H1 (cell line): ENCODE data around the gene RER1. TPM values are rescaled to one million over a fixed set of nuclear protein-coding genes. Genes with fewer than 3 reads are reported as not detected.

Source experiments
- CTCF ChIA-PET: fragments of 300-600 bp; sonication (Branson Sonifier 250); formaldehyde crosslinking; loops from one replicate; lab custom pipeline; 2021; ENCODE audit not compliant: partially characterized antibody; lab: Charles Lee
- POLR2A ChIA-PET: fragments of 300-600 bp; sonication (Branson Sonifier 250); formaldehyde crosslinking; loops from one replicate; lab custom pipeline; 2021; ENCODE audit warnings: inconsistent platforms; ENCODE audit not compliant: partially characterized antibody; lab: Charles Lee
- DNase-seq, 2 experiments: peaks; one replicate each; pipeline versions ENCODE4 v3.0.0 to v3.0.0-alpha.2; 2010 to 2022; ENCODE audit warnings: low spot score in 2 of 2, low read depth in 1 of 2, mixed read lengths in 1 of 2
- FAIRE-seq: peaks from 2 replicates; lab custom pipeline; 2011; peaks lifted over from hg19 to GRCh38; lab: Jason Lieb, UNC
- H2AFZ ChIP-seq: 2 replicates; pipeline ENCODE4 v1.8.1; 2012; ENCODE audit warnings: low read length, inconsistent platforms
- H2AK5ac ChIP-seq: 2 replicates; pipeline ENCODE4 v1.6.1; 2013; ENCODE audit warnings: low read depth, low read length
- H2BK120ac ChIP-seq: replicated peaks from 2 replicates; pipeline ENCODE3; 2013; ENCODE audit warnings: low read depth, low read length, inconsistent platforms
- H2BK12ac ChIP-seq: 2 replicates; pipeline ENCODE4 v1.6.1; 2013; ENCODE audit warnings: low read depth, low read length
- H2BK15ac ChIP-seq: 2 replicates; pipeline ENCODE4 v1.6.1; 2013; ENCODE audit warnings: low read length
- H2BK20ac ChIP-seq: 2 replicates; pipeline ENCODE4 v1.6.1; 2013; ENCODE audit warnings: low read length
- H2BK5ac ChIP-seq: 2 replicates; pipeline ENCODE4 v1.6.1; 2013; ENCODE audit warnings: low read depth, low read length
- H3K14ac ChIP-seq: 2 replicates; pipeline ENCODE4 v1.6.1; 2013; ENCODE audit warnings: inconsistent platforms; ENCODE audit not compliant: insufficient read length
- H3K18ac ChIP-seq: 2 replicates; pipeline ENCODE4 v1.6.1; 2013; ENCODE audit warnings: low read length; ENCODE audit errors: extremely low read depth
- H3K23ac ChIP-seq: 2 replicates; pipeline ENCODE4 v1.6.1; 2013; ENCODE audit warnings: inconsistent platforms; ENCODE audit not compliant: insufficient read length
- H3K23me2 ChIP-seq: 2 replicates; pipeline ENCODE4 v1.6.1; 2013; ENCODE audit warnings: low read depth, low read length
- H3K27ac ChIP-seq: 2 replicates; pipeline ENCODE4 v1.6.1; 2011; ENCODE audit warnings: low read depth, low read length, inconsistent platforms
- H3K27me3 ChIP-seq, 4 experiments: replicated peaks in 1 of 4; 1 replicate in 1 of 4; 2 replicates in 3 of 4; pipeline versions ENCODE4 v1.6.1 to v1.8.1; 2011 to 2013; ENCODE audit warnings: low read length in 3 of 4, mild to moderate bottlenecking in 3 of 4, inconsistent platforms in 2 of 4, mixed read lengths in 2 of 4, moderate library complexity in 1 of 4; ENCODE audit not compliant: control insufficient read depth in 3 of 4, insufficient read depth in 3 of 4; ENCODE audit errors: extremely low read depth in 1 of 4
- H3K36me3 ChIP-seq, 4 experiments: 2 replicates each; pipeline versions ENCODE4 v1.6.1 to v1.8.1; 2011 to 2013; ENCODE audit warnings: mild to moderate bottlenecking in 4 of 4, low read length in 3 of 4, moderate library complexity in 2 of 4, control low read depth in 1 of 4, inconsistent platforms in 1 of 4; ENCODE audit not compliant: insufficient read depth in 4 of 4, control insufficient read depth in 2 of 4
- H3K4ac ChIP-seq: replicated peaks from 2 replicates; pipeline ENCODE3; 2013; ENCODE audit warnings: low read length, low read depth, mixed read lengths, inconsistent platforms; ENCODE audit not compliant: insufficient read length
- H3K4me1 ChIP-seq, 4 experiments: replicated peaks in 1 of 4; 1 replicate in 1 of 4; 2 replicates in 3 of 4; pipeline versions ENCODE4 v1.6.1 to v1.8.1; 2011 to 2013; ENCODE audit warnings: low read length in 3 of 4, inconsistent platforms in 2 of 4, mixed read lengths in 1 of 4; ENCODE audit not compliant: insufficient read depth in 4 of 4, control insufficient read depth in 3 of 4
- H3K4me2 ChIP-seq, 2 experiments: 2 replicates each; pipeline versions ENCODE4 v1.6.1 to v1.8.1; 2011 to 2013; ENCODE audit warnings: low read depth in 2 of 2, low read length in 2 of 2, control low read depth in 1 of 2, inconsistent platforms in 1 of 2, mild to moderate bottlenecking in 1 of 2; ENCODE audit not compliant: insufficient read depth in 1 of 2
- H3K4me3 ChIP-seq, 4 experiments: fragments of 200-600, 300-600 bp in 1 of 4; sonication (generic), shearing (Covaris generic), sonication (Bioruptor Twin) in 1 of 4; 2 replicates each; pipeline versions ENCODE4 v1.5.1 to v1.8.1; 2011 to 2016; ENCODE audit warnings: low read length in 4 of 4, low read depth in 3 of 4, control low read depth in 2 of 4, inconsistent platforms in 2 of 4, mild to moderate bottlenecking in 2 of 4, mixed read lengths in 1 of 4, moderate library complexity in 1 of 4; ENCODE audit not compliant: insufficient read depth in 2 of 4; ENCODE audit errors: extremely low read depth in 1 of 4
- H3K56ac ChIP-seq: replicated peaks from 2 replicates; pipeline ENCODE3; 2013; ENCODE audit warnings: low read depth, mild to moderate bottlenecking, mixed read lengths, low read length, inconsistent platforms; ENCODE audit not compliant: insufficient read length
- H3K79me1 ChIP-seq: 2 replicates; pipeline ENCODE4 v1.6.1; 2013; ENCODE audit warnings: low read depth, low read length, control low read depth
- H3K79me2 ChIP-seq, 2 experiments: 2 replicates each; pipeline versions ENCODE4 v1.6.1 to v1.8.1; 2012 to 2013; ENCODE audit warnings: low read length in 2 of 2, mild to moderate bottlenecking in 2 of 2, inconsistent platforms in 1 of 2; ENCODE audit not compliant: insufficient read depth in 2 of 2, control insufficient read depth in 1 of 2
- H3K9ac ChIP-seq, 4 experiments: replicated peaks in 1 of 4; 1 replicate in 1 of 4; 2 replicates in 3 of 4; pipeline versions ENCODE4 v1.6.1 to v1.8.1; 2011 to 2013; ENCODE audit warnings: low read depth in 3 of 4, low read length in 3 of 4, control low read depth in 2 of 4, mild to moderate bottlenecking in 2 of 4, moderate library complexity in 2 of 4, inconsistent platforms in 1 of 4; ENCODE audit errors: extremely low read depth in 1 of 4
- H3K9me3 ChIP-seq, 2 experiments: 2 replicates each; pipeline versions ENCODE4 v1.6.1 to v1.8.1; 2012 to 2013; ENCODE audit warnings: mild to moderate bottlenecking in 2 of 2, moderate library complexity in 2 of 2, control low read depth in 1 of 2, inconsistent platforms in 1 of 2, low read depth in 1 of 2, low read length in 1 of 2, mixed read lengths in 1 of 2; ENCODE audit not compliant: insufficient read depth in 2 of 2
- H4K20me1 ChIP-seq, 2 experiments: replicated peaks in 1 of 2; 2 replicates each; pipeline versions ENCODE3 to v1.8.1; 2011 to 2013; ENCODE audit warnings: inconsistent platforms in 2 of 2, low read length in 2 of 2, mild to moderate bottlenecking in 1 of 2; ENCODE audit not compliant: insufficient read depth in 2 of 2, control insufficient read depth in 1 of 2
- H4K5ac ChIP-seq: 2 replicates; pipeline ENCODE4 v1.6.1; 2013; ENCODE audit warnings: low read length, low read depth, mixed read lengths, inconsistent platforms; ENCODE audit not compliant: insufficient read length
- H4K8ac ChIP-seq: 2 replicates; pipeline ENCODE4 v1.8.0; 2013; ENCODE audit warnings: mild to moderate bottlenecking, moderate library complexity, low read length, inconsistent platforms; ENCODE audit not compliant: insufficient read depth; ENCODE audit errors: extremely low read depth
- H4K91ac ChIP-seq: replicated peaks from 2 replicates; pipeline ENCODE3; 2013; ENCODE audit warnings: low read length, mixed read lengths, inconsistent platforms; ENCODE audit not compliant: insufficient read length
- ASH2L ChIP-seq: fragments of 200-600, 300-600 bp; sonication (generic); IDR thresholded peaks from one replicate; pipeline ENCODE4 v1.7.1; 2017; ENCODE audit warnings: low read length
- BACH1 ChIP-seq: IDR thresholded peaks from 2 replicates; pipeline ENCODE4 v1.6.1; 2012; ENCODE audit warnings: low read length, improper control_type of control experiment
- CBX5 ChIP-seq: fragments of 300-800, 300-1000 bp; sonication (generic); IDR thresholded peaks from 2 replicates; pipeline ENCODE4 v1.7.1; 2016; ENCODE audit warnings: antibody characterized with exemption, low read length, low read depth
- CBX8 ChIP-seq: fragments of 300-800, 300-1000 bp; sonication (generic); IDR thresholded peaks from 2 replicates; pipeline ENCODE4 v1.7.1; 2016; ENCODE audit warnings: low read depth, low read length, borderline replicate concordance
- CEBPB ChIP-seq: IDR thresholded peaks from 2 replicates; pipeline ENCODE4 v1.6.1; 2012; ENCODE audit warnings: low read depth, low read length
- CHD2 ChIP-seq: IDR thresholded peaks from 2 replicates; pipeline ENCODE4 v1.6.1; 2012; ENCODE audit warnings: low read length, improper control_type of control experiment
- EGR1 ChIP-seq: IDR thresholded peaks from 2 replicates; pipeline ENCODE4 v1.6.1; 2011; ENCODE audit warnings: low read depth, low read length, borderline replicate concordance
- HDAC2 ChIP-seq, 2 experiments: fragments of 300-600 bp in 1 of 2; sonication (generic) in 1 of 2; IDR thresholded peaks; 2 replicates each; pipeline ENCODE4 v1.6.1; 2011 to 2012; ENCODE audit warnings: low read depth in 2 of 2, low read length in 2 of 2, mild to moderate bottlenecking in 2 of 2, moderate library complexity in 2 of 2, borderline replicate concordance in 1 of 2, inconsistent platforms in 1 of 2
- KDM5A ChIP-seq: fragments of 200-600 bp; IDR thresholded peaks from 2 replicates; pipeline ENCODE4 v1.7.1; 2012; ENCODE audit warnings: mild to moderate bottlenecking, low read length, inconsistent platforms, mixed read lengths
- MAFK ChIP-seq: IDR thresholded peaks from 2 replicates; pipeline ENCODE4 v1.6.1; 2012; ENCODE audit warnings: low read depth, mild to moderate bottlenecking, improper control_type of control experiment, low read length
- POLR2AphosphoS5 ChIP-seq: IDR thresholded peaks from 2 replicates; pipeline ENCODE4 v1.6.1; 2011; ENCODE audit warnings: low read depth, low read length
- POU5F1 ChIP-seq: IDR thresholded peaks from 2 replicates; pipeline ENCODE4 v1.6.1; 2011; ENCODE audit warnings: low read depth, mild to moderate bottlenecking, low read length, moderate library complexity
- SIX5 ChIP-seq: IDR thresholded peaks from 2 replicates; pipeline ENCODE4 v1.6.1; 2011; ENCODE audit warnings: mild to moderate bottlenecking, low read depth, low read length
- SP2 ChIP-seq: IDR thresholded peaks from 2 replicates; pipeline ENCODE4 v1.6.1; 2012; ENCODE audit warnings: mild to moderate bottlenecking, low read length, inconsistent platforms
- SP4 ChIP-seq: IDR thresholded peaks from 2 replicates; pipeline ENCODE4 v1.6.1; 2012; ENCODE audit warnings: low read length, inconsistent platforms
- TAF7 ChIP-seq: optimal IDR thresholded peaks from 2 replicates; pipeline ENCODE3; 2011; ENCODE audit warnings: low read depth, mild to moderate bottlenecking, inconsistent platforms, low read length, moderate library complexity, borderline replicate concordance
- TEAD4 ChIP-seq: IDR thresholded peaks from 2 replicates; pipeline ENCODE4 v1.6.1; 2012; ENCODE audit warnings: low read depth, low read length, inconsistent platforms, mixed read lengths
- WGBS, 2 experiments: shearing (Covaris generic) in 1 of 2; methylation state at CpG; one replicate each; pipeline versions ENCODE4 v1.1.6 to v1.1.7; 2013 to 2015; ENCODE audit warnings: low lambda C conversion rate in 2 of 2, mixed read lengths in 2 of 2, inconsistent platforms in 1 of 2, low coverage in 1 of 2, missing lambda C conversion rate in 1 of 2; ENCODE audit not compliant: insufficient replicate concordance in 2 of 2, insufficient coverage in 1 of 2, insufficient read length in 1 of 2; ENCODE audit errors: extremely low coverage in 1 of 2, missing lambda C conversion rate in 1 of 2; 5-methylcytosine and 5-hydroxymethylcytosine counted together
- polyA plus RNA-seq, 7 experiments: library from polyadenylated mRNA; depleted of rRNA in 3 of 7; stranded (reverse) in 5 of 7; unstranded in 2 of 7; fragments of >200 nt in 5 of 7; fragments of 200-250 nt in 2 of 7; gene quantifications; 1 replicate in 5 of 7; 2 replicates in 1 of 7; 4 replicates in 1 of 7; pipeline versions ENCODE4 v1.2.1 to v1.2.3, GENCODE V29; 2011 to 2013; ENCODE audit warnings: missing spikeins in 2 of 7, mixed read lengths in 2 of 7
- total RNA-seq: library from RNA; stranded (reverse); fragmentation: NEBNext Ultra II Directional; extraction: Animal tissue kit (Norgen Biotek cat#: 25700); gene quantifications from 2 replicates; pipeline ENCODE4 v1.2.1, GENCODE V29; 2021

Gene RER1
- total and polyA plus RNA-seq, 2 of the 8 experiments (the other 6 are each of a cell fraction or from before 2014, with no cell fraction given), result 102 to 134 TPM

DNA sequence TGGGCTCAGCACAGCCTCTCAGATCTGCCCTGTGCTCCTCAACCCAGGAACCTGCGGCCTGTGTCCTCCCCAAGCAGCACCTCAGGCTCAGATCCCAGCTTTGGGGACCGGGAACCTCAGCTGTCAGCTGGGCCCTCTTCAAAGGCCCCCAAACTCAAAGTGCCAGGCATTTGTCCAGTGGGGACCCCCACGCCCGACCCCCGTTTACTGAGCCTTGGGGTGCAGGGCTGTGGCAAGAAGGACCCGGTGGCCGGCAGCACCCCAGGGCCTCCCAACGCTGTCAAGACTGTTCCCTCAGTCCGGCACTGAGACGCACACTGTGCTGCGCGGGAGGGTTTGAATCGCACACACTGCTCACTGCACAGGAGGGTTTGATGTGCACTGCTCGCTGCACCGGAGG lies 35.2 kb upstream of the RER1 start:
- FAIRE-seq (no peak), DNase-seq (no peak)
- Histone ChIP-seq H2BK120ac (no peak overlapping the region), H2AK5ac (no peak overlapping the region), H3K4ac (no peak overlapping the region), H3K9ac (no peak overlapping the region), H3K27me3 (no peaks in the 10 kb centered on the region), H3K23ac (no peak overlapping the region), H3K4me3 (no peak overlapping the region), H4K91ac (no peak overlapping the region), H4K8ac (no peak overlapping the region), H3K79me1 (no peaks in the 10 kb centered on the region), H4K5ac (no peak overlapping the region), H2BK12ac (no peak overlapping the region), H3K36me3 (no peaks in the 10 kb centered on the region), H3K27ac (no peak overlapping the region; the same call in 1 of the 2 replicates), H2BK15ac (no peak overlapping the region), H3K4me1 (no peaks in the 10 kb centered on the region; a peak in 1 of 7 replicates), H3K4me2 (no peak overlapping the region), H3K14ac (no peak overlapping the region), H3K23me2 (no peaks in the 10 kb centered on the region), H2AFZ (no peak overlapping the region), H3K56ac (no peak overlapping the region), H2BK20ac (no peak overlapping the region), H3K18ac (no peak overlapping the region), H3K9me3 (no peaks in the 10 kb centered on the region), H2BK5ac (no peak overlapping the region), H3K79me2 (no peaks in the 10 kb centered on the region), H4K20me1 (no peaks in the 10 kb centered on the region)
- 93% methylated on average over 15 of the region's 15 CpGs; no CpG with 5 or more reads in 1 of the 2 experiments for WGBS, 2 experiments
- ChIA-PET POLR2A (interaction anchor here (0.6 to 1.1 kb wide), 3 partner anchors 22 to 151 kb away, joined by 3 read pairs; no protein-coding TSS in a partner anchor), CTCF (interaction anchor here (1.9 kb wide), 1 partner anchor 45 kb away, joined by 5 read pairs; no protein-coding TSS in a partner anchor)
- TF ChIP-seq MAFK (no peak), BACH1 (no peak), TAF7 (no peak), HDAC2 (IDR thresholded peaks at IDR 0.05; ENCODE audit: borderline replicate concordance in 1 of 2, low read depth in 2 of 2, low read length in 2 of 2) (no peak), SP4 (no peak), POLR2AphosphoS5 (no peak), POU5F1 (no peak), SIX5 (no peak), CBX8 (no peak), EGR1 (no peak), TEAD4 (no peak), ASH2L (no peak), KDM5A (no peak), CEBPB (no peak), SP2 (no peak), CHD2 (no peak), CBX5 (no peak)
